ENCODE measurements around the gene FHL2. TPM values are rescaled to one million over a fixed set of nuclear protein-coding genes. Genes with fewer than 3 reads are reported as not detected.

The FHL2 gene
- total RNA-seq, 1 donor from 2014 or later, result 467 TPM

DNA sequence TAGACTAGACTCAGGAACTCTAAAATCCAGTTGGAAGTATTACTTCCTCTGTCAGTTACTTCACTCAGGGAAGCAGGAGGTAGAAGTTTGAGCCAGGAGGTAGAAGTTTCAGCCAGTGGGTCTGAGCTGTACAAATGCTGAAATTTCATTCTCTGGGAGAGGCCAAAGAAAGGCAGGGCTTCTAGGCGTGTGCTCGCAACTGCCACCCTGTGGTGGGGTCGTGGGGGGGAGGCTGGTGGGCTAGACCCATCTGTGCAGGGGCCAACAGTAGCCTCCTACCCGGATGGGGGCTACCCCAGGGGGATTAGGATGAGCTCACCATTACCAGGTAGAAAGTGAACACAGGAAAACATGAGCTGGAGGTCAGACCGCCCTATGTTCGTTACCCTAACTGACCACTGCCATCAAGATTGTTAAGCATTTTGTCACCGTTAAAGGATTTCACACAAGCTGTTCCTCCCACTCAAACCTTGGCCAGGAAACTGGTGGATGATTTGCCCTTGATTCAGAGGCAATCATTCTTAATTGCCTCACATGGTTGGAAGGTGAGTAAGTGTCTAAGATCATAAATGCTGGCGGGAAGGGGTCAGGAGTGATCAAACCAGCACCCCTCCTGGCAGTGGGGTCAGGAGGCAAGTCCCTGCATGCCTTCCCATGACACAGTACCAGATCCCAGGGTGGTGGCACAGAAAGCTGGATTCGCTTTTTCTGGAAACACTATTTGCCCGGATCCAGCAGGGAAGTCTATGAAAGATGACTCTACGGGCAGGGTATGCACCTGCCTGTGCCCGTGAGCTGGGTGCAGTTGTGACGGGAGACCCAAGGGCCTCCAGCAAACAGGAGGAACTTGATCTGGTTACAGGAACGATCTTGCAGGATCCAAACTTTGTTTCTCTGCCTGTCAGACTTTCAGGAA is 5.2 kb upstream of the FHL2 start:
- no peak for DNase-seq (ENCODE audit: low spot score)
- intact Hi-C loops (cut with DNase I), result no loop called here

DNA sequence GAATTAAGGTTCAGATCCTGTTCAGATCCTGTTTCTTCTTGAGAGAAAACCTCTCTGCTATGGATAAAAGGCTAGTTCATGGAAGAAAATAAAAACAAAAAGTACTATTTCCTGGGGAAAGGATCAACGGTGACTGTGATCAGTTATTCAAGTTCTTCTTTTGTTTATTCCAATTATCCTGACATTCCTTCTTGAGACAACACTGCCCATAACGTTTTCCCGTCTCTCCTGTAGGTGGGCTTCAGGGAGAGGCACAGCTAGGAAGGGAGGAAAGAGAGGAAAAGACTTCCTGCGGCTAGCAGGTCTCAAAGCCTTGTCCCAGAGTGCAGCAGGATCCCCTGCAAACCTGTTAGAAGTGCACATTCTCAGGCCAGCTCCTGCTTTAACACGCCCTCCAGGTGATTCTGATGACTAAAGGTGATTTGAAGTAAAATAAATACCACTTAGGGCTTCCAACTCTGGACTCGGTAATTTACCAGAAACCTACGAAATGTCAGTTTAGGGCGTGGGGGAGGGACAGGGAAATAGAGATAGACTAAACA is 4.5 kb upstream of the FHL2 start:
- no peak for DNase-seq (ENCODE audit: low spot score)
- intact Hi-C loops (cut with DNase I), result no loop called here

DNA sequence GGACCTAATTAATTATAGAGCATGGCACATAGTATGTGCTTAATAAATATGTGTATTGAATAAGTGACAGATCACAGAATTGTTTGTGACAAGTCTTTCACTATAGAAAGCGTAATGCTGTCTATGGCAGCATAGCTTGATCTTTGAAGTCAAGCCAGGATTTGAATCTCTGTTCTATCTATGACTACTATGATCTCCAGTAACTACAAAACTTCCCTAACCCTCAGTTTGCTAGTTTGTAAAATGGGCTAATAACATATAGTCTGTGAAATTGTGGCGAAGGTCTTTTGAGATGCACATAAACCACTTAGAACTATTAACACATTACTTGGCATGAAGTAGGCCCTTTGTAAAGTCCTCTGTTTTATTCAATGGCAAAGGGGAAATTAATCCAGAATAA is 4.0 kb upstream of the FHL2 start:
- no peak for DNase-seq (ENCODE audit: low spot score)
- intact Hi-C loops (cut with DNase I), result no loop called here

DNA sequence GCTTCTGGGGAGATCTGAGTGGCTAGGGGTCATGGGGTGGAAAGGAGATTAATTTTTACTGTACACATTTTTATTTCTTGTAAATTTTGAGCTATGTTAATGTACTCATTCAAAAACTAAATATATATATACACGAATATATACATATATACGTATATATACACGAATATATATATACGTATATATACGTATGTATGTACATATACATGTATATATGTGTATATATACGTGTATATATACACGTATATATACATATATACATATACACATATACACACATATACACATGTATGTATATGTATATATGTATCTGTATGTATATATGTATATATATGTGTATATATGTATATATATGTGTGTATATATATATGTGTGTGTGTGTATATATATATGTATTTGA is 3.0 kb upstream of the FHL2 start:
- no peak for DNase-seq (ENCODE audit: low spot score)
- intact Hi-C loops (cut with DNase I), result no loop called here

DNA sequence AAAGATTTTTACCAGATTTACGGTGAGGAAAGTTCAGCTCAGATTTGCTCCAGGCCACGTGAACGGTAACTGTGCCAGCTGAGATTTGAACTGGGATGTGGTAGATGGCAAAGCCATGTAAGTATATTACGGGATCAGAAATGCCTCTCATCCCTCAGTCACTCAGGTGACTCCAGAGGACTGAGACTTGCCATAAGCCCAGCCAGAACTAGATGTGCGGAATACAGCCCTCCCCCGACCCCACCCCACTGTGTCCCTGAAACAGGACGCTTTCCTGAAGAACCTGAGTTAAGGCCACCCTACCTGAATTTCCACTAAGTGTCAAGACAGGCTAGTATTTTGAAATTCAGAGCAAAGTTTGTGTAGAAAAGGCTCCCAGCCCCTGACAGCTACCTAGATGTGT is 1.3 kb upstream of the FHL2 start:
- intact Hi-C loops (cut with DNase I), result no loop called here
- DNase-seq (ENCODE audit: low spot score), result peak; percentile 58

DNA sequence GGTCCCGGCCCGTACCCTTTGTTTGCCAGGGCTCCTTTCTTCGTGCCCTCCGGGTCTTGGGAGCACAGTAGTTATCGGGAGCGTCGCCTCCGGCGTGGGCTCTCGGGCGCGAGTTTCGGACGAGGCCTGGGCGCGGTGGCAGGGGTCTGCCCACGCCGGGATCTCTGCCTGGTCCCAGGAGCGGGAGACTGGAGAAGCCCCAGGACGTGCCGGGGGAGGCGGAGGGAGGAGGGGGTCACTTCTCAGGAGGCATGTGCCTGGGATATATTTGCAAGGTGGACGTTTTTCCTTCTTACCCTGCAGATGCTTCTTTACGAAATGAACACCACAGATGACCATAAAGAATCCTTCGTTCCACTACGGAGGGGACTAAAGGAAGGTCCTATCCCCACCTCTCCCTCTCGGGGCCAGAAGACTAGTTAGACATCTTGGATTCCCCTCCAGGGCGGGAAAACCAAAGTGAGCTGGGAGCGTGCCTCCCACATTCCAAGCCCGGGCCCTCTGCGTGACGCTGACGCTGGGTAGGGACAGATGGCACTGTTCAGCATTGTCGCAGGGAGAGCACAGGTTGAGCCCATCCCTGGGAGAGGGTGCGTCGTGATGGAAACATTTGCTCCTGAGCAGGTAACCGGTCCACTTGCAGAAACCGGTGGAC is 483 bp upstream of the FHL2 start:
- intact Hi-C loops (cut with DNase I), result loop anchor here (5.0 kb wide), 1 partner anchor 38 kb away; no protein-coding TSS in a partner anchor
- peak; percentile 76 for DNase-seq (ENCODE audit: low spot score)

DNA sequence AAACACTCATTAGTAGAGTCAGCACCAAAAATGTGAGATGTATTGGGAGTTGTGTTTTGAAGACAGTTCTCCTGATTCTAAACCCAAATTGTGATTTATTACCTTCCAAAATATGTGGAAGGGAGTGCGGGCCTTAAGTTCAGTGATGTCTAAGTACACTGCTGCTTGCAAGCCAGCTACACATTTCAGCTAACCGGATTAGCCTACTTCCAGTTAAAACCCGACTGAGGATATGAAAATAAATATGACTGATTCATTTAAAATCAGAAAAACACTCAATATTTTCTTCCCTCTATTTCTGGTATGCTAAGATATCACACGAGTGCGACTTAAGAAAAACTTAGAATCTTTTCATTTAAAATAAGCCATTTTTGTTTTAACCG is 907 bp downstream of the FHL2 start:
- DNase-seq (ENCODE audit: low spot score), result peak; percentile 24
- intact Hi-C loops (cut with DNase I), result loop anchor here (5.0 kb wide), 1 partner anchor 39 kb away; no protein-coding TSS in a partner anchor

DNA sequence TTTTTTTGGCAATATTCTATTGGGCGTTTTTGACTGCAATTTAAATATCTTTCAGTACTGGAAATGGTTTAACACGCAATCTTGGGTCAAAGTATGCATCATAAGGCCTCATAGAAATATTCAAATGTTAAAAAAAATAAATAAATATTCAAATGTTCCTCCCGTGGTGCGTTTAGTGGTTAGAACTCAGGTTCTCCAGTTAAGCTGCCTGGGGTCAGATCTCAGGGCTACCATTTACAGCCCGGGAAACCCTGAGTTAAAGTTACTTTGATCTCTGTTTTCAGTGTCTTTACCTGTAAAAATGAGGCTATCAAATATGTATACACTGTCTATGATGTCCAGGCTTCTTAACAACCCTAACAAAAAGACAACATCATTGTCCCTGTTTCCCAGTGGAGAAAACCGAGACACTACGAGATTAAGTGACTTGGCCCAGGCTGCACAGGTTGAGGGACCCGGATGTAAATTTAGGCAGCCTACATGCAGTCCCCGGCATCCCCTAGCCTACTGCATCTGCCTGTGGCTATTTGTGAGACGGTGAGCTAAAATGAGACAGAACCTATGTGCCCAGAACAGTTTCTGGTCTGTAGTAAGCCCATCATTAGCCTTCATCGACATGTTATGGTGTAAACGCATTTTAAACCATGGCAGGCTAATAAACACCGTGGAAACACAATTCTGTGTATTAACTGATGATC is 1.7 kb downstream of the FHL2 start:
- intact Hi-C loops (cut with DNase I), result loop anchor here (5.0 kb wide), 1 partner anchor 40 kb away; no protein-coding TSS in a partner anchor
- peak; percentile 62 for DNase-seq (ENCODE audit: low spot score)

DNA sequence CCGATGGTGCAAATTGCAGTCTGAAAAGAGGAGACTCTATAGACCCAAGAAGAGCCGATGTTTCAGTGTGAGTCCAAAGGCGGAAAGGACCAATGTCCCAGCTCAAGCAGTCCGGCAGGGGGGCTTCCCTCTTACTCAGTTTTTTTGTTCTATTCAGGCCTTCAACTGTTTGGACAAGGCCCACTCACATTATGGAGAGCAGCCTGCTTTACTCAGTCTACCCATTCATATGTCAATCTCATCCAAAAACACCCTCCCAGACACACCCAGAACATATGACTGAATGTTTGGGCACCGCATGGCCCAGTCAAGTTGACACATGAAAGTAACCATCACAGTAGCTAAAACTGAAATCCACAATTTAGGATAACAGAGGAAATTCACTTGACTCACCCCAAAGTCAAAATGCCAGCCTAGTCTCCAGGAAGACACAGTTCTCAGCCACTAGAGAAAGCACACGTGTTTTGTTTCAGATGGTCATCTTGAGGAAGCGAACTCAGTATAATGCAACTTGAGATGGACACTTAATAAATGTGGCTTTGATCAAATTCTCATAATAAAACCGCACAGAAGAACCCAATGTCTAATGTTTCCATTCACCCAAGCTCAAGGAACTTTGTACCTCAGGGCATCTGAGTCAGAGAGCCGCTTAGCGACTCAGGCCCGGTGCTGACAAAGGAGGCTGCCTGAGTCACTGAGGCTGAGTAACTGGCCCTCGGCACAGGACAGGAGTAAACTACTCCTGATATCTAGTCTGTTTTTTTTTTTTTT is 2.4 kb downstream of the FHL2 start:
- intact Hi-C loops (cut with DNase I), result loop anchor here (5.0 kb wide), 1 partner anchor 41 kb away; no protein-coding TSS in a partner anchor
- peak; percentile 75 for DNase-seq (ENCODE audit: low spot score)

DNA sequence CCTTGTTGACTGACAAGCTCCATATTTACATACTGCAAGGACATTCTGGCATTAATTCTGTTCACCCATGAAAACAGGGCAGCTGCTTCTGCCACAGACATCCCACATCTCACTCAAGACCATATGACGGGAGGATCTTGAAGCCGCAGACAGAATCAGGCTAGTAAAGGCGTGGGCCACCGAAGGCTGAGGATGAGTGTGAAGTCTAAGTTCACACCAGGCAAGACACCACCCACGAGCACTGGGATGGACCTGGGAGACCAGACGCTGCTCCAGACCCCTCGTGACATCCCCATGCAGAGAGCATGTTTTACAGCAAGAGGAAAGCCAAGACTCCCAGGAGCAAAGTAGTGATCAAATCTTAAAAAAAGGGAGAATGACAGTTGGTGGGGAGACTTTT is 3.2 kb downstream of the FHL2 start:
- DNase-seq (ENCODE audit: low spot score), result peak; percentile 69
- intact Hi-C loops (cut with DNase I), result loop anchor here (5.0 kb wide), 1 partner anchor 42 kb away; no protein-coding TSS in a partner anchor

DNA sequence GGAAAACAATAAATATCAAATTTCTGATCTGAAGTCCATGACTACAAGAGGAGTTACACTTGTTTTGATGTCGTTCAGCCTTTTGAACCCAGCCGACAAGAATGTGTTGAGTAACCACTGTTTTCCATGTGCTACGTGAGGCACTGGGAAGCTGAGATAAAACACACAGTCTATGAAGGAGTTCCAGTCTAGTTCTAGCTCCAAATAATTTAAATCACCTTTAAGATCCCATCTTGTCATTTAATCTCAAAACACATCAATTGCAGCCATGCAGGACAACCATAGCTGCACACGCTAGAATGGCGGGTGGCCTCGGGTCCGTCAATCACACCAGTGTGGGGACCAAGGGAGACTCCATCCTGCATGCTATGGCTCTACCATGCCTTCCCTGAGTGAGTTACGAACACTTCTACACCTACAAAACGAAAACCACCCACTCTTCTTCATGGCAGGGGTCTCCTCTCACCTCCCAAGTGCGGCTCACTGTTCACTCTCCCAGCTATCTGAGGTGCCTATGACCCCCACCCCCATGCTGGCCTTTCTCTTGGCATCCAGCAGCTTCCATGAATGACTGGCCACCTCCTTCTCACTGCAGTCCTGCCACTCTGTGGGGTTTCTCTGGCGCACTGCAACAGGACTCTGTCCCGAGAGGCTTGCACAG is 3.8 kb downstream of the FHL2 start:
- peak; percentile 54 for DNase-seq (ENCODE audit: low spot score)

DNA sequence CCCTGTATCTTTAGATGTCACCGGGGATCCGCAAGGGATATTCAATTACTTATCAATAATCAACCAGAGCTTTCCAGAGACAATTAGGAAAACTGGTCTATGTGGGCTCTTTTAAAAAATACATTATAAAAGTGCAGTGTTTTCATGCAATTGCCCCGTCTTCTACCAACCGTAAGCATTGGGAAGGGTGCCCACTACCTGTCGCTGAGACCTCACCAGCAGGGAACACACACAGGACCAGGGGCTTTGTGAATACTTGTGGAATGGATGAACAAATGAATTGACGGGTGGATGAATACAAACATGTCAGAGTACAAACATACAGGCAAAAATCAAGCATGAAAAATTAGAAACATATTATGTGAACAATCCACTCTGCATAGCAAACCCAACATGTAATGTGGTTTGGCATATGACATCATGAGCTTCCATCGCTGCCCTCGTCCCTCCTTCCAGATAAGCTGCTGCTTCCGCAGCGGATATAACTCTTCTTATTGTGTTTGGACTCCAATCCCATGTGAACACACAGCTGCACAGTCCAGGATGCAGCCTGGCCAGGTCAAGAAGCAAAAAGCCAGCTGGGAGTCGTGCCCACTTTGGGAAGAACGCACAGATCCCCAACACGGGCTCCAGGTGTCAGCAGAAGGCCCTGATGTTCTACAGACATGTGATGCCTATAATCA is 5.3 kb downstream of the FHL2 start:
- peak; percentile 74 for DNase-seq (ENCODE audit: low spot score)
- intact Hi-C loops (cut with DNase I), result no loop called here

More for the DNA sequence above, 3.8 kb downstream of the FHL2 start:
- intact Hi-C loops (cut with DNase I), result loop anchor here (5.0 kb wide), 1 partner anchor 42 kb away; no protein-coding TSS in a partner anchor

DNA sequence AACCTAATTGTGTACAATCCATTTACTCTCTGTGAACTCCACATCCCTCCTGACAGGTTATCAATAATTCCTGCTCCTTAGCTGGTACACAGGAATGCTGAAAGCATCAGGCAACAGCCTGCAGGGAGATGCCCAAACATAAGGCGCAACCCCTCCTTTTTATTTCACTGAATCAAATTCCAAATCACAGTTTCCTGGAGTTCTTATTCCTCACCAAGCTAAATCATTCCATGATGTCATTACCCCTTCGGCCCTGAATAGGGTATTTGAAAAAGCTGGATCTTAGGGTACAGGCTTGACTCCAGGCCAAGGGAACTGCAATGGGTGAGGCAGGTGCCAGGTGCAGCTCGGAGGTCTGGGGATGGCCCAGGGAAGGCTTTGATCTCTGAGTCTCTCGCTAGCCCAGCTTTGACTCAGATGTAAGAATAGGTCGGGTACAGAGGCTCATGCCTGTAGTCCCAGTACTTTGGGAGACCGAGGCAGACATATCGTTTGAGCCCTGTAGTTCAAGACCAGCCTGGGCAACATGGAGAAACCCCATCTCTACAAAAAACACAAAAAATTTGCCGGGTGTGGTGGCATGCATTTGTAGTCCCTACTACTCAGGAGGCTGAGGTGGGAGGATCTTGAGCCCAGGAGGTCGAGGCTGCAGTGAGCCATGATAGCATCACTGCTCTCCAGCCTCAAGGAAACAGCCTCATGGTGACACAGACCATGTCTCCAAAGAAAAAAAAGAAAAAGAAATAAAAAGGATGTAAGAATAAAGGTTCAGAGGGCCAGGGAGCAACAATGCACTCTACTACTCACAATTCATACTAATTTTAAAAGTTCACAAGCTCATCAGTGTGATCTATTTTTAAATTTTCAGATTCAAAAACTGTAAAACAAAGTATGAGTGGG is 6.8 kb downstream of the FHL2 start:
- intact Hi-C loops (cut with DNase I), result no loop called here
- DNase-seq (ENCODE audit: low spot score), result peak; percentile 67

DNA sequence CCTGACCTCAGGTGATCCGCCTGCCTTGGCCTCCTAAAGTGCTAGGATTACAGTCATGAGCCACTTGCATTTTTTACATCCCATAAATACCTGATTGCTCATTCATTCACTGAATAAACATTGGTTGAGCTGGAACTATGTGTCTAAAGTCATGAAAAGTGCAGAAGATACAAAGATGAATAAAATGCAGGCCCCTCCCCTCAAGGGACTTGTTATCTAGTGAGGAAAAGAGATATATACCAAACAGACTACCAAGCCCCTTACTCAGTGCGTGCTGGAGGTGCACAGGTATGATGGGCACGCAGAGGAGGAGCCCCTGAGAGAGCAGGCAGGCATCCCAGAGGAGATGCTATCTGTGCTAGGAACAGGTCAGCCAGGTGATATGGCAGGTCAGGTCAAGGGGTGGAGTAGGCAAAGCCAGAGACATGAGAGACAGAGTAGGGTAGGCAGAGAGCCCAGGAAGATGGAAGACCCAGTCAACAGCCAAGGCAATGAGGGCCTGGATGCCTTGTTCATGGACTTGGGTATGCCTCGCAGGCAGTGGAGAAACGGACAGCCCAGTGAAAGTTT is 7.7 kb downstream of the FHL2 start:
- peak; percentile 62 for DNase-seq (ENCODE audit: low spot score)
- intact Hi-C loops (cut with DNase I), result no loop called here

DNA sequence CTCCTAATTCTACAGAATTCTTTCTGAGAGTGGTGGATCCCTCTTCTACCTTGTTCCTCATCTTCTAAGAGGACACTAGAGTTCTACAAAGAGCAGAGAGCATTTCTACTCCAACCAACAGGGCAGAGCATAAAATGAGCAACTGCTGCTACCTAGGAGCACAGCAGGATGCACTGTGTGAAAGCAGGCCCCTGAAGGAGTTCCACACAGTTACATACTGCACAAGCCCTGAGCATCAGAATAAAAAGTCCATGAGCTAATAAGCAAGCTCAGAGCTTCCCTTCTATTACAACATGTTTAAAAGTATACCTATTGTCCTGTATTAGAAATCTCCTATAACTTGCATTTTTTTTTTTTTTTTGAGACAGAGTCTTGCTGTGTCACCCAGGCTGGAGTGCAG is 8.4 kb downstream of the FHL2 start:
- intact Hi-C loops (cut with DNase I), result no loop called here
- peak; percentile 43 for DNase-seq (ENCODE audit: low spot score)

DNA sequence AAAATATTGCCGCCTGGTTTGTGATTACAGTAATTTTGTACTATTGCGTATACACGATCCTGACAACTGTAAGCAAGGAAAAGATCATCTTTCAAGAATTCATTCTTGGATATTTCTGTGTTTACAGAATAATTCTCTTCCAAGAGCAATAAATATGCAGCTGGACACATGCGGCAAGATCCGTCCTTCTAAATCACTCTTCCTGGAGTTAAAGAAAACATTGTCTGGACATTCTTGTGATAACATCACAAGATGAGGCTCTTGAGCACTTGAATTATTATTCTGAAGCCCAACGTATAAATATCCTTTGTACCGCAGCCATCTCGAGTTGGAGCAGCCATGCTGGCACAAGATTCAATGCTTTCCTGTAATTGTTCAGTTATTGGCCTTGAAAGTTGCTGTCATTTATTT is 9.9 kb downstream of the FHL2 start:
- intact Hi-C loops (cut with DNase I), result no loop called here

DNA sequence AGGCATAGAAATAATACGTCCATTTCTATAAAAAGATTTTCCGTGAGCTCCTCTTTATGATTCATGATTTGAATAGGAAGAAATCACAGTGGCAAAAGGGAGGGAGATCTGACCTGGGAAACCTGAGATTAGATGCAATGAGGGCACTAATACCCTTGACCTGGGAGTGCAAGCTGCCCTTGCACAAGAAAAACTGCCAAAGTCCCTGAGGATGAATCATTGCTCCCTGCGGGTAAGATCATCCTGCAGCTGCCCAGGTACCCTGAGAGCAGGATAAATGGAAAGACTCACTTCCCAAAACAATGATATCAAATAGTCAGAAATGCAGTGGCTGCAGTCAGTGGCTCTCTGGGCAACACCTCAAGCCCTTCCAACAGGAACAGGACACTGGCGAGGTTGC is 11.6 kb downstream of the FHL2 start:
- intact Hi-C loops (cut with DNase I), result no loop called here
- DNase-seq (ENCODE audit: low spot score), result peak; percentile 12

More for the DNA sequence above, 9.9 kb downstream of the FHL2 start:
- DNase-seq (ENCODE audit: low spot score), result peak; percentile 49
